Subcutaneous abdominal adipose tissue (tissue), 5 donors: Measurements from ENCODE around the gene C8A.

Experiments
- H3K27ac ChIP-seq: one replicate; pipeline ENCODE4 v1.7.0; 2013; ENCODE audit warnings: low read depth, mild to moderate bottlenecking, inconsistent platforms, low read length, moderate library complexity
- H3K27me3 ChIP-seq, 5 donors: one replicate each; pipeline ENCODE4 v1.7.0; 2013; ENCODE audit warnings: low read length in 5 of 5, inconsistent platforms in 1 of 5; ENCODE audit not compliant: control insufficient read depth in 5 of 5, insufficient read depth in 4 of 5
- H3K36me3 ChIP-seq, 5 donors: one replicate each; pipeline ENCODE4 v1.7.0; 2013; ENCODE audit warnings: low read length in 5 of 5; ENCODE audit not compliant: control insufficient read depth in 5 of 5, insufficient read depth in 5 of 5
- H3K4me1 ChIP-seq, 5 donors: one replicate each; pipeline ENCODE4 v1.7.0; 2013; ENCODE audit warnings: low read length in 5 of 5, mild to moderate bottlenecking in 3 of 5, moderate library complexity in 1 of 5; ENCODE audit not compliant: control insufficient read depth in 5 of 5, insufficient read depth in 5 of 5
- H3K4me3 ChIP-seq, 5 donors: one replicate each; pipeline ENCODE4 v1.7.0; 2013; ENCODE audit warnings: low read length in 5 of 5, low read depth in 1 of 5
- H3K9ac ChIP-seq, 5 donors: one replicate each; pipeline ENCODE4 v1.7.0; 2013; ENCODE audit warnings: low read length in 5 of 5, mild to moderate bottlenecking in 4 of 5, moderate library complexity in 3 of 5
- H3K9me3 ChIP-seq, 5 donors: one replicate each; pipeline ENCODE4 v1.7.0; 2013; ENCODE audit warnings: low read length in 5 of 5; ENCODE audit not compliant: control insufficient read depth in 5 of 5
- donor health status: healthy.
- donor health status: healthy.
- donor health status: healthy.
- donor health status: healthy.
- donor health status: healthy.

C8A gene

GRCh38 chr1:56850922-56851321, 3.7 kb upstream of the C8A start:
- H3K4me1 ChIP-seq = no peaks in the 10 kb centered on the region
- no peaks in the 10 kb centered on the region for H3K36me3 ChIP-seq
- peaks cover 0 to 2% (median 0%) of the 10 kb centered on the region in 5 donors for H3K27me3 ChIP-seq
- H3K4me3 ChIP-seq = no peak overlapping the region
- H3K27ac ChIP-seq = no peak overlapping the region
- no peak overlapping the region for H3K9ac ChIP-seq
- no peaks in the 10 kb centered on the region for H3K9me3 ChIP-seq

GRCh38 chr1:56852476-56852875, 2.1 kb upstream of the C8A start:
- no peaks in the 10 kb centered on the region for H3K36me3 ChIP-seq
- no peaks in the 10 kb centered on the region for H3K4me1 ChIP-seq
- no peak overlapping the region for H3K27ac ChIP-seq

GRCh38 chr1:56855190-56855589, 593 bp downstream of the C8A start:
- H3K27ac ChIP-seq = no peak overlapping the region
- no peak overlapping the region for H3K4me3 ChIP-seq
- no peak overlapping the region for H3K9ac ChIP-seq

More at GRCh38 chr1:56852476-56852875, 2.1 kb upstream of the C8A start:
- Histone ChIP-seq H3K4me3 (no peak overlapping the region), H3K9me3 (no peaks in the 10 kb centered on the region), H3K9ac (no peak overlapping the region), H3K27me3 (peaks cover 0 to 2% (median 0%) of the 10 kb centered on the region in 5 donors)

GRCh38 chr1:56856186-56856585, 1.6 kb downstream of the C8A start:
- Histone ChIP-seq H3K27ac (no peak overlapping the region), H3K9ac (no peak overlapping the region), H3K4me1 (no peaks in the 10 kb centered on the region), H3K9me3 (no peaks in the 10 kb centered on the region), H3K27me3 (no peaks in the 10 kb centered on the region), H3K4me3 (no peak overlapping the region), H3K36me3 (no peaks in the 10 kb centered on the region)

More at GRCh38 chr1:56855190-56855589, 593 bp downstream of the C8A start:
- Histone ChIP-seq H3K4me1 (no peaks in the 10 kb centered on the region), H3K36me3 (no peaks in the 10 kb centered on the region), H3K27me3 (no peaks in the 10 kb centered on the region), H3K9me3 (no peaks in the 10 kb centered on the region)

GRCh38 chr1:56859287-56859686, 4.7 kb downstream of the C8A start:
- H3K4me1 ChIP-seq = no peaks in the 10 kb centered on the region
- H3K27ac ChIP-seq = no peak overlapping the region
- no peaks in the 10 kb centered on the region for H3K36me3 ChIP-seq
- H3K9ac ChIP-seq = no peak overlapping the region
- no peaks in the 10 kb centered on the region for H3K9me3 ChIP-seq
- H3K27me3 ChIP-seq = no peaks in the 10 kb centered on the region
- no peak overlapping the region for H3K4me3 ChIP-seq

- H3K36me3 ChIP-seq = no peaks in the 10 kb centered on the region
These were observed 8.8 kb downstream of the C8A start for GRCh38 chr1:56863265-56863992.

GRCh38 chr1:56864430-56864829, 9.8 kb downstream of the C8A start:
- Histone ChIP-seq H3K4me3 (no peak overlapping the region), H3K9me3 (peaks cover 0 to 4% (median 0%) of the 10 kb centered on the region in 5 donors), H3K36me3 (no peaks in the 10 kb centered on the region), H3K9ac (no peak overlapping the region), H3K27ac (no peak overlapping the region), H3K27me3 (no peaks in the 10 kb centered on the region), H3K4me1 (no peaks in the 10 kb centered on the region)

More at GRCh38 chr1:56863265-56863992, 8.8 kb downstream of the C8A start:
- no peak overlapping the region for H3K9ac ChIP-seq
- no peaks in the 10 kb centered on the region for H3K4me1 ChIP-seq
- no peak overlapping the region for H3K4me3 ChIP-seq
- peaks cover 0 to 4% (median 0%) of the 10 kb centered on the region in 5 donors for H3K9me3 ChIP-seq
- H3K27ac ChIP-seq = no peak overlapping the region
- H3K27me3 ChIP-seq = no peaks in the 10 kb centered on the region

GRCh38 chr1:56866656-56867055, 12.1 kb downstream of the C8A start:
- H3K4me1 ChIP-seq = no peaks in the 10 kb centered on the region
- H3K27me3 ChIP-seq = no peaks in the 10 kb centered on the region
- H3K36me3 ChIP-seq = no peaks in the 10 kb centered on the region
- H3K4me3 ChIP-seq = no peak overlapping the region
- H3K9me3 ChIP-seq = peaks cover 0 to 4% (median 0%) of the 10 kb centered on the region in 5 donors
- no peak overlapping the region for H3K9ac ChIP-seq
- no peak overlapping the region for H3K27ac ChIP-seq

GRCh38 chr1:56867491-56867890, 12.9 kb downstream of the C8A start:
- Histone ChIP-seq H3K27me3 (no peaks in the 10 kb centered on the region), H3K9me3 (peaks cover 0 to 4% (median 0%) of the 10 kb centered on the region in 5 donors), H3K4me1 (no peaks in the 10 kb centered on the region), H3K4me3 (no peak overlapping the region), H3K9ac (no peak overlapping the region), H3K36me3 (no peaks in the 10 kb centered on the region), H3K27ac (no peak overlapping the region)

GRCh38 chr1:56868761-56869160, 14.2 kb downstream of the C8A start:
- Histone ChIP-seq H3K4me1 (no peaks in the 10 kb centered on the region), H3K9ac (no peak overlapping the region), H3K27me3 (no peaks in the 10 kb centered on the region), H3K36me3 (no peaks in the 10 kb centered on the region), H3K4me3 (no peak overlapping the region), H3K27ac (no peak overlapping the region), H3K9me3 (peaks cover 0 to 4% (median 0%) of the 10 kb centered on the region in 5 donors)
